IMR-90 (cell line): ENCODE results near the gene MPZ. TPM values are rescaled to one million over a fixed set of nuclear protein-coding genes. Genes with fewer than 3 reads are reported as not detected.

Experiments
- ATAC-seq: fragments of 200-7000 bp; cut with Tn5 transposase; 2 replicates; pipeline ENCODE4 v1.9.1; 2020; ENCODE audit warnings: low read depth, mild to moderate bottlenecking, moderate library complexity
- BruUV-seq: library from RNA; stranded (reverse); fragments of 400-500 nt; replicated peaks from 2 replicates; lab custom pipeline; 2021; lab: Mats Ljungman, UMichigan
- CTCF ChIA-PET: fragments of 300-600 bp; formaldehyde crosslinking; extraction: SDS; loops from one replicate; lab custom pipeline; 2021; ENCODE audit warnings: antibody characterized with exemption; lab: Yijun Ruan, JAX
- POLR2A ChIA-PET: fragments of 300-600 bp; sonication (Branson Sonifier 250); formaldehyde crosslinking; loops from one replicate; lab custom pipeline; 2022; ENCODE audit warnings: antibody characterized with exemption; ENCODE audit not compliant: unreplicated experiment; lab: Charles Lee
- DNase-seq: peaks from one replicate; pipeline ENCODE4 v3.0.0; 2013
- H2AFZ ChIP-seq: replicated peaks from 2 replicates; pipeline ENCODE3; 2013; ENCODE audit warnings: low read length, mild to moderate bottlenecking; ENCODE audit not compliant: poor library complexity
- H2AK5ac ChIP-seq: 2 replicates; pipeline ENCODE4 v1.6.1; 2013; ENCODE audit warnings: low read depth, low read length, inconsistent platforms
- H2AK9ac ChIP-seq: replicated peaks from 2 replicates; pipeline ENCODE3; 2013; ENCODE audit warnings: mild to moderate bottlenecking, low read depth, low read length, moderate library complexity; ENCODE audit not compliant: poor library complexity
- H2BK120ac ChIP-seq: 2 replicates; pipeline ENCODE4 v1.6.1; 2013; ENCODE audit warnings: low read depth, low read length, inconsistent platforms
- H2BK15ac ChIP-seq: 3 replicates; pipeline ENCODE4 v1.6.1; 2013; ENCODE audit warnings: low read depth, low read length, inconsistent platforms
- H2BK20ac ChIP-seq: 2 replicates; pipeline ENCODE4 v1.6.1; 2013; ENCODE audit warnings: low read depth, mild to moderate bottlenecking, inconsistent platforms, low read length, moderate library complexity
- H2BK5ac ChIP-seq: 2 replicates; pipeline ENCODE4 v1.6.1; 2013; ENCODE audit warnings: mild to moderate bottlenecking, low read depth, low read length, inconsistent platforms; ENCODE audit not compliant: poor library complexity, severe bottlenecking
- H3K14ac ChIP-seq: replicated peaks from 2 replicates; pipeline ENCODE4 v1.6.1; 2013; ENCODE audit warnings: low read depth, low read length, inconsistent platforms
- H3K18ac ChIP-seq: 2 replicates; pipeline ENCODE4 v1.6.1; 2013; ENCODE audit warnings: low read depth, low read length, control low read depth
- H3K23ac ChIP-seq: 2 replicates; pipeline ENCODE4 v1.6.1; 2013; ENCODE audit warnings: low read depth, low read length, inconsistent platforms
- H3K27ac ChIP-seq: 2 replicates; pipeline ENCODE4 v1.5.1; 2013; ENCODE audit warnings: mild to moderate bottlenecking, control low read depth, low read length; ENCODE audit not compliant: insufficient read depth
- H3K27me3 ChIP-seq: 2 replicates; pipeline ENCODE4 v1.6.1; 2013; ENCODE audit warnings: low read length; ENCODE audit not compliant: control insufficient read depth, insufficient read depth
- H3K36me3 ChIP-seq: 2 replicates; pipeline ENCODE4 v1.6.1; 2013; ENCODE audit warnings: low read length, mixed read lengths; ENCODE audit not compliant: control insufficient read depth, insufficient read depth
- H3K4ac ChIP-seq: 2 replicates; pipeline ENCODE4 v1.6.1; 2013; ENCODE audit warnings: low read depth, low read length, inconsistent platforms
- H3K4me1 ChIP-seq: 2 replicates; pipeline ENCODE4 v1.6.1; 2013; ENCODE audit warnings: low read length, mixed read lengths; ENCODE audit not compliant: control insufficient read depth, insufficient read depth
- H3K4me2 ChIP-seq: 2 replicates; pipeline ENCODE4 v1.6.1; 2013; ENCODE audit warnings: low read depth, mild to moderate bottlenecking, control low read depth, low read length, moderate library complexity
- H3K4me3 ChIP-seq: 2 replicates; pipeline ENCODE4 v1.5.1; 2013; ENCODE audit warnings: low read depth, mild to moderate bottlenecking, control low read depth, low read length, moderate library complexity; ENCODE audit not compliant: insufficient read depth
- H3K56ac ChIP-seq: 2 replicates; pipeline ENCODE4 v1.6.1; 2013; ENCODE audit warnings: low read length, inconsistent platforms; ENCODE audit not compliant: insufficient read depth; ENCODE audit errors: extremely low read depth
- H3K79me1 ChIP-seq, 2 experiments: 2 replicates each; pipeline ENCODE4 v1.6.1; 2013; ENCODE audit warnings: low read length in 2 of 2, inconsistent platforms in 1 of 2, low read depth in 1 of 2
- H3K9ac ChIP-seq: 2 replicates; pipeline ENCODE4 v1.6.1; 2013; ENCODE audit warnings: low read depth, low read length, control low read depth
- H3K9me1 ChIP-seq: 2 replicates; pipeline ENCODE4 v1.6.1; 2013; ENCODE audit warnings: low read length, inconsistent platforms; ENCODE audit not compliant: insufficient read depth
- H3K9me3 ChIP-seq: 2 replicates; pipeline ENCODE4 v1.6.1; 2013; ENCODE audit warnings: low read length; ENCODE audit not compliant: control insufficient read depth, insufficient read depth
- H4K20me1 ChIP-seq: 2 replicates; pipeline ENCODE4 v1.6.1; 2013; ENCODE audit warnings: low read length, inconsistent platforms; ENCODE audit not compliant: insufficient read depth
- H4K5ac ChIP-seq: 2 replicates; pipeline ENCODE4 v1.6.1; 2013; ENCODE audit warnings: mild to moderate bottlenecking, low read depth, low read length, control low read depth
- H4K8ac ChIP-seq, 2 experiments: 2 replicates each; pipeline ENCODE4 v1.6.1; 2013; ENCODE audit warnings: low read depth in 2 of 2, low read length in 2 of 2, control low read depth in 1 of 2, inconsistent platforms in 1 of 2
- H4K91ac ChIP-seq: 2 replicates; pipeline ENCODE4 v1.6.1; 2013; ENCODE audit warnings: low read depth, low read length, inconsistent platforms; ENCODE audit not compliant: insufficient read depth
- CEBPB ChIP-seq: IDR thresholded peaks from 2 replicates; pipeline ENCODE4 v1.6.1; 2012; ENCODE audit warnings: low read depth, low read length, improper control_type of control experiment
- MAFK ChIP-seq: IDR thresholded peaks from 2 replicates; pipeline ENCODE4 v1.6.1; 2012; ENCODE audit warnings: low read depth, low read length, improper control_type of control experiment
- WGBS, 2 experiments: methylation state at CpG; one replicate each; pipeline versions ENCODE4 v1.1.5 to v1.1.7; 2013; ENCODE audit warnings: missing lambda C conversion rate in 2 of 2; ENCODE audit not compliant: insufficient read length in 1 of 2; ENCODE audit errors: extremely low coverage in 2 of 2; 5-methylcytosine and 5-hydroxymethylcytosine counted together
- dilution Hi-C: fragments of 300-500 bp; cut with HindIII; formaldehyde crosslinking; loops from one replicate; pipeline ENCODE4 v1.14.3; 2018; ENCODE audit warnings: low sequenced_read_pairs; ENCODE audit not compliant: unreplicated experiment
- in situ Hi-C: fragments of 300-500 bp; cut with MboI; formaldehyde crosslinking; loops from 3 replicates; pipeline ENCODE4 v1.14.3; 2019; ENCODE audit warnings: low sequenced_read_pairs, inconsistent platforms, mixed read lengths
- intact Hi-C: fragments of 100-400 bp; cut with micrococcal nuclease; formaldehyde crosslinking; loops from 2 replicates; pipeline ENCODE4 v1.10.0; 2022
- polyA plus RNA-seq, 3 experiments: library from polyadenylated mRNA; depleted of rRNA; stranded (reverse); fragments of >200 nt; gene quantifications; 2 replicates each; pipeline ENCODE4 v1.2.3, GENCODE V29; 2012; ENCODE audit warnings: low replicate concordance in 1 of 3
- total RNA-seq: library from RNA; depleted of rRNA; stranded (reverse); fragments of >200 nt; gene quantifications from 2 replicates; pipeline ENCODE4 v1.2.3, GENCODE V29; 2012

The MPZ gene
- total and polyA plus RNA-seq, 2 of the 4 experiments (the other 2 are of a cell fraction), result 0.18 to 0.96 TPM

GRCh38 chr1:161300478-161300877, 9.3 kb downstream of the MPZ start:
- Histone ChIP-seq H2AK5ac (no peak overlapping the region), H3K4me1 (peaks cover 6% of the 10 kb centered on the region; the same call in 1 of the 2 replicates), H2BK120ac (no peak overlapping the region), H3K9me1 (peaks cover 5% of the 10 kb centered on the region; the same call in 1 of the 2 replicates), H3K27ac (no peak overlapping the region), H3K9me3 (no peaks in the 10 kb centered on the region), H3K4me3 (no peak overlapping the region), H4K20me1 (no peaks in the 10 kb centered on the region), H3K9ac (no peak overlapping the region), H3K79me1 (no peaks in the 10 kb centered on the region; a peak in 1 of 4 replicates), H2BK15ac (no peak overlapping the region), H2BK20ac (no peak overlapping the region), H3K36me3 (no peaks in the 10 kb centered on the region), H3K4ac (no peak overlapping the region), H3K18ac (no peak overlapping the region), H4K5ac (no peak overlapping the region), H3K23ac (no peak overlapping the region), H3K14ac (no peak overlapping the region), H3K4me2 (no peak overlapping the region), H2AK9ac (no peak overlapping the region), H2AFZ (no peak overlapping the region), H3K56ac (no peak overlapping the region), H3K27me3 (no peaks in the 10 kb centered on the region), H4K91ac (no peak overlapping the region), H2BK5ac (no peak overlapping the region), H4K8ac (no peak overlapping the region)
- no peak for ATAC-seq
- DNase-seq, result no peak
- CTCF ChIA-PET, result interaction anchor here (2.2 kb wide), 1 partner anchor 9 kb away, joined by 11 read pairs; no protein-coding TSS in a partner anchor
- dilution Hi-C loops (no loop called here), in situ Hi-C loops (no loop called here), intact Hi-C loops (no loop called here)
- POLR2A ChIA-PET, result no interaction called here
- TF ChIP-seq CEBPB, result no peak
- TF ChIP-seq MAFK, result peak; percentile 85
- 100% methylated on average over 2 of the region's 4 CpGs; no CpG with 5 or more reads in 1 of the 2 experiments for WGBS, 2 experiments
- no TSS peak for BruUV-seq
